Activated gamma-delta T cell (primary cell): ENCODE measurements around the gene GRID2.

Experiments used
- DNase-seq: peaks from one replicate; lab custom pipeline; 2025; lab: John Stamatoyannopoulos, UW

The GRID2 gene

DNA sequence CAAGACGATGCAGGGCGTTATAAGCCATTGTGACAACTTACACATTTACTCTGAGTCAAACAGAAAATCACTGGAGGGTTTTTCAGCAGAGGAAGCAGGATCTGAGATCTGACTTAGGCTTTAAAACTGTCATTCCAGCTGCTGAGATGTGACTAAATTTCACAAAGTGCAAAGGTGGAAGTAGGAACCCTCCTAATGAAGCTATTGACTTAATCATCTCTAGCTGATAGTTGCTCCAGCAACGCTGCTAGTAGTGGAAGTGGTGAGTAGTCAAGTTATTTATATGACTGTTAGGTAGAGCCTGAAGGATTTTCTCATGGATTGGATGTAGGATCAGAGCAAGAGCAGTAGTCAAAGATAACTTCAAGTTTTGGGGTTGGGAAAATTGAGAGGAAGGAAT is 218.6 kb downstream of the GRID2 start:
- DNase-seq = no peak

DNA sequence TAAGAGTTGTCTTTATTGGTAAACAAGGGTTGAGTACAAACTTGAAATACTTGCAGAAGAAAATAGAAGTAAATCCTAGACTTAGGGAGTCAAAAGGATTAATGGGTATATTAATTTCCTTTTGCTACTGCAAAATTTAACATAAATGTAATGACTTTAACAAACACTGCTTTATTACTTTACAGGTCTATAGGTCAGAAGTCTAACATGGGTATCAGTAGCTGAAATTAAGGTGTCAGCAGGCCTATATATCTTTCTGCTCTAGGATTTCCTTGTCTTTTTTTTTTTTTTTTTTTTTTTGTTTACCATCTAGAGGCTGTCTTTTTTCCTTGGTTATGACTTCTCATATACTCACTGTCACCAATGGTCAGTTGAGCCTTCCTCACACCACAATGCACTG is 220.4 kb downstream of the GRID2 start:
- DNase-seq = no peak

GRCh38 chr4:92528541-92528940 is 224.8 kb downstream of the GRID2 start:
- no peak for DNase-seq

GRCh38 chr4:92529510-92529909 is 225.7 kb downstream of the GRID2 start:
- no peak for DNase-seq

- no peak for DNase-seq
Observed at GRCh38 chr4:92535599-92535998, 231.8 kb downstream of the GRID2 start.

DNA sequence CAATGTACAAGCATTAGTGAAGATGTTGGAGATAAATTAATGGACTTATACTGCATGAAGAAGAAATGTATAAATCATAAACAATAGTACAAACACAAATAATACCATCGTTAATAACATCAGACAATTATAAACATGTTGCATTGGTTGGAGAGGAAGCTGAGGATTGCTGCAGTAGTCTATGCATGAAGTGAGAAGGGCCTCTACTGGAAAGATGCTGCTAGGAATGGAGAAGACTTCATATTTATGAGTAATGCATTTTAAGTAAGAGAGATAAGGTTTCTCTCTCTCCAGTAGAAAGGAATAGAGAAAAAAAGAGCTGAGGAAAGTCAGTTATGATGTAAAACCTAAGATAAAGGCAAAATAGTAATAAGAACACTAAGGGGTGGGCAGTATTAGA is 247.8 kb downstream of the GRID2 start:
- no peak for DNase-seq

- DNase-seq = no peak
Observed at GRCh38 chr4:92566269-92566668, 262.5 kb downstream of the GRID2 start.

GRCh38 chr4:92580816-92581215 is 277.1 kb downstream of the GRID2 start:
- DNase-seq = no peak

DNA sequence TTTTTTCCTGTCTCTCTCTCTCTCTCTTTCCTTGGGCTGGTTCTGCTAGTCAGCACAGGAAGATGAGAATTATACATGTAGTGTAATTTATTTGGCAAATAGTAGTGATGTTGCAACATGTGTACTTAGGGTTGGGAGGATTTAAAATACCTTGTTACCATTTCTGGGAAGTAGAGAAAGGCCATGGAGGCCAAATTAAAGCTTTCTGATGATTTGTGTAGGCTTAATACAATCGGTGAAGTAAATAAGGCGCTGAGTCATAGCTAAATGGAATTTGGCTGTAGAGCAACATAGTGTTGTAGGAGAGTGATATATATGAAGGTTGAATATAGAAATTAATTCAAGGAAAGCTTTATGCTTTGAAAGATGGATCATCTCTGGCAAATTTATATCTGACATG is 295.3 kb downstream of the GRID2 start:
- DNase-seq = no peak

DNA sequence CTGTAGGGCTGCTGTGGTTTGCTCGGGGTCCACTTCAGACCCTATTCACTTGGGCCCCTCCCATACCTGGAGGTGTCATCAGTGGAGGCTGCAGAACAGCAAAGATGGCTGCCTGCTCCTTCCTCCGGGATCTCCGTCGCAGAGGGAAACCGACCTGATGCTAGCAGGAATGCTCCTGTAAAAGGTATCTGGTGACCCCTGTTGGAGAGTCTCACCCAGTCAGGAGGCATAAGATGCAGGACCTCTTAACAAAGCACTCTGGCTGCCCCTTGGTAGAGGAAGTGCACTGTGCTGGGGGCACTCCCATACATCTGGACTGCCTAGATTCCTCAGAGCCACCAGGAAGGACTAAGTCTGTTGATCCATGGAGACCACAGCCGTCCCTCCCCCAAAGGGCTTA is 296.9 kb downstream of the GRID2 start:
- no peak for DNase-seq

GRCh38 chr4:92606227-92606626 is 302.5 kb downstream of the GRID2 start:
- no peak for DNase-seq

DNA sequence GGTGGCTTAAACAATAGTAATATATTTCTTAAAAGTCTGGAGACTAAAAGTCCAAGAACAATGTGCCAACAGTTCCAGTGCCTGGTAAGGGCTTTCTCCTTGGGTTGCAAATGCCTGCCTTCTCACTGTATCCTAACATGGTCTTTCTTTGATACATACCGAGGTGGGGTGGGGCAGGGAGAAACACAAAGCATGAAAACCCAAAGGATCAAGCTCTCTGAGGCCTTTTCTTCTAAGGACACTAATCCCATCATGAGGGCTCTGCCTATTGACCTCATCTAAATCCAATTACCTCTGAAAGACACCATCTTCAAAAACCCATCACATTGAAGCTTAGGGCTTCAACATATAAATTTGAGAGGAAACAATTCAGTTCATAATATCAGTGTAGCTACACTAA is 311.3 kb downstream of the GRID2 start:
- no peak for DNase-seq

DNA sequence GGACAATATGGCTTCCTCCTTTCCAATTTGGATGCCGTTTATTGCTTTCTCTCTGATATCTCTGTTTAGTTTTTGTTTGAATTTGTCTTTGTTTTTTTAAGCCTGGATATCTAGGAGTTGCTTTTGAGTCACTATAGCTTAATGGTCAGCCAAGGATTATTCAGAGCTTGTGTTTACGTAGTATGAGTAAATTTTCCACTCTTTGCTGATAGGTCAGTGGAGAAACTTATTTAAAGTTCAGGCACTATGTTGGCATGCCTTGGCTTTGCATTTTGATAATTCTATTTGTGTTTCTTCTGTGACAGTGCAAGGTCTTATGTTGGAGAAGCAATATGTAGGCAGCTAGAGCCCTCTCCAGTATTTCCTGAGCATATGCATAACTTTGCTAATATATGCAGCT is 315.2 kb downstream of the GRID2 start:
- DNase-seq = no peak

DNA sequence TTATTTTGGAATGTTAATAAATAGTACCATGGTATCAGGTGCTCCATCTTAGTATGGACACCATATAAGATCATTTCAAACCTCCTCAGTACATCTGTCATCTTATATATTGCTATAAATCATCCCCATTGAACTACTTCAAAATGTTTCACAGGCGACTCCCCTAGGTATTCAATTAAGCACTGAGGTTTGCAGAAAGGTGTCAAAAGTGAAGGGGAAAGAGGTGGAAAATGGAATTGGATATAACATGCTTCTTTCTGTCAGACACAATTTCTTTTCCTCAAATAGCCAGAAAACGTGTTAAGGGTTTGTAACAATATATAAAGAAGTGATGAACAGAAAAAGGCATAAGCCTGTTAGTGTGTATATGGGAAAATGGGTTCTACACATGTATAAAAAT is 325.5 kb downstream of the GRID2 start:
- DNase-seq = no peak

- DNase-seq = no peak
Observed at GRCh38 chr4:92634882-92635281, 331.1 kb downstream of the GRID2 start.

DNA sequence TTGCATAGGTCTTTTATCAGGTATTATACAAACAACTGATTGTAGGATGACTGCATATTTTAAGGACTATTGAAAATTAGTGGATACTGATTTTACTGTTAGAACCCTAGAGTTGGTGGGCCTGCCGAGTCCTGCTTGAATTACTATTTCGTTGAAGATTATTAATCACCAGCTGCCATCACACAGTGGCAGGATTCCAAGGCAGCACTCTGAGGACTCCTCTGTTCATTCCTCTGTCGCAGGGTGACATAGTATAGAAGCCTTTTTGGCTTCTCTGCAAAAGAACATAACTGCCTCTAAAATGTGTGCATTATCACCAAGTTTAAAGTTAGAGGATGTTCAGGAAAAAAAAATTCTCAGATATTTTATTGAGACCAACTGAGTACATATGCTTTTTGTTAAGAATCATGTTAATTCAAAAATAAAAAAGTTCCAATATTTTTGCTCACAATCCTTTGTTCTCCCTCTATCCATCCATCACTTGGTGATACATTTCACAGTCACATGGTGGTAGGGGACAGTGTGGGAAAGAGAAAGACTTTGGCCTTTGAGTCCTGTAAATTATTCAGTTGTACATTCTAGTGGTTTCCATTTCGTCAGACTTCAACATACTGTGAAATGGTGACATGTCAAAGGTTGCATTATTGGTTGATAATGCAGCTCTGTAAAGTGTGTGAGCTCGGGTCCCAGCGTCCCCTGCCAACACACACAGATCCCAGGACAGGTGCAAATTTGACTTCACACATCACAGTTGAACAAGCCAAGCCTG is 332.5 kb downstream of the GRID2 start:
- no peak for DNase-seq

- no peak for DNase-seq
Observed at GRCh38 chr4:92641409-92641808, 337.6 kb downstream of the GRID2 start.

- DNase-seq = no peak
Observed at GRCh38 chr4:92646826-92647225, 343.1 kb downstream of the GRID2 start.

DNA sequence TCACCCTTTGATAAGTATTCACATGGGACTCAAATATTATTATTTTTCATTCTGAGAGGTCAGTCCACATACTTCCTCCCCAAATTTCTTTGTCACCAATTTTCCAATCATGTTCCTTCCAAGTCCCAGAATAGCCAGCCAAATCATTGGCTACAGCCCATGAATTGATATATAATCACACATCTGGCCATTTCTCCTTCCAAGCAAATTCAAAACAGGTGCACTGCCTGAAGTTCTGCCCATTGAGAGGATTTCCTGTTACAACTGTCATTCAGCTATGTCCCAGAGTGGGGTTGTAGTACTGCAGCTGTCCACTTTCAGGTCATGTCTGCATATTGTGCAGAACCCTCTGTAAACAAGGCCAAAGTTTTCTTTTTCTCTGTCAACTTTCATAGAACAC is 347.8 kb downstream of the GRID2 start:
- DNase-seq = no peak

- no peak for DNase-seq
Observed at GRCh38 chr4:92654084-92654483, 350.3 kb downstream of the GRID2 start.

DNA sequence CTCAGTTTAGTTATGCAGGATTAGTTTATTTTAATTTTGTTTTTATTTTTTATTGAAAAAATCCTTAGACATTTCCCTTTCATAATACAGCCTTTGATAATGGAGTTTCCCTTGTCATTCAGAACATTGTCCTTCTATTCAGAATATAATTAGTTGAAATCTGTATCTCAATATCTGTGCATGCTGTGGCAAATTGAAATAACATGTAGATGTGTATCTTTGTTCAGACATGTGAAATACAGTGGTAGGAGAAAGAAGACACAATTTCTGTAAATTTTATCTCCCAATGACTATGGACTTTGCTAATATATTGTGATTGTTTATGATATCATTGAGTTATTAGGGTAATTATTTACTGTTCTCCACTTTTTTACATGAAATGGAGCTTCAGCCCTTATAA is 353.9 kb downstream of the GRID2 start:
- no peak for DNase-seq

- no peak for DNase-seq
Observed at GRCh38 chr4:92658318-92658717, 354.6 kb downstream of the GRID2 start.

GRCh38 chr4:92677805-92678204 is 374.0 kb downstream of the GRID2 start:
- no peak for DNase-seq

GRCh38 chr4:92678292-92678691 is 374.5 kb downstream of the GRID2 start:
- no peak for DNase-seq
